Chondrocyte (in vitro differentiated cells): ENCODE results near the gene TFEC. TPM values are rescaled to one million over a fixed set of nuclear protein-coding genes. Genes with fewer than 3 reads are reported as not detected.
"Not testable (repeated sequence)": the region's sequence is repeated elsewhere in the genome, so short reads cannot be mapped to it uniquely, and the experiment has no call there.

ENCODE experiments used
- DNase-seq: peaks from one replicate; pipeline ENCODE4 v3.0.0; 2021; ENCODE audit warnings: mixed read lengths, low spot score
- H3K27ac Mint-ChIP-seq: one replicate; pipeline ENCODE4 v1.8.0; 2021; ENCODE audit warnings: mild to moderate bottlenecking, moderate library complexity, mixed read lengths; ENCODE audit not compliant: unreplicated experiment
- H3K27me3 Mint-ChIP-seq: 2 replicates; pipeline ENCODE4 v1.8.0; 2021; ENCODE audit warnings: low read depth, mixed read lengths
- H3K36me3 Mint-ChIP-seq: 2 replicates; pipeline ENCODE4 v1.8.0; 2021; ENCODE audit warnings: low read depth, mixed read lengths
- H3K4me1 Mint-ChIP-seq: 2 replicates; pipeline ENCODE4 v1.8.0; 2021; ENCODE audit warnings: low read depth, mild to moderate bottlenecking, mixed read lengths
- H3K4me3 Mint-ChIP-seq: one replicate; pipeline ENCODE4 v1.8.0; 2021; ENCODE audit warnings: mild to moderate bottlenecking, moderate library complexity, mixed read lengths; ENCODE audit not compliant: unreplicated experiment
- H3K9me3 Mint-ChIP-seq: 2 replicates; pipeline ENCODE4 v1.8.0; 2021; ENCODE audit warnings: low read depth, mixed read lengths
- total RNA-seq: library from RNA; stranded (reverse); gene quantifications from 3 replicates; pipeline ENCODE4 v1.2.1, GENCODE V29; 2021
- TF ChIP-seq, protein P1 (sequence below): fragments of 200-600 bp; sonication (generic); IDR thresholded peaks from 2 replicates; pipeline ENCODE4 v1.5.0; 2021; ENCODE audit warnings: antibody characterized with exemption, mild to moderate bottlenecking, moderate library complexity

Gene TFEC
- total RNA-seq, 1 donor from 2014 or later = 0.17 TPM

DNA sequence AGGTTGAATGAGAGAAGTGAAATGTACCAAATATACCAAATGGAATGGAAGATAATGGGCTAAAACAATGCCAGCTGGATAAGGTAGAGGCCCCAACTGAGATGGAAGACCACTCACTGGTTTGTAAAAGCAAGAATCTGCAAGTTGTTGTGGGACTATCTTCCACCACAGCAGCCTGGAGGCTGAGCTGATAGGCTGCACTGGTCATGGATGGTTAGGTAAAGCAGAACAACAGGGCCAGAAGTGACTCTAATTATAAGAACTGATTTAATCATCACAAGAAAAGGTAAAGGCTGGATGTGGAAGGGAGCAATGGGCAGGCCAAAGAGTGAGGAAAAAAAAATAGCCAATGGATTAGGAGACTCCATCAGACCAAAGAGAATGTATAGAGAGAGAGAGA, 11.8 kb downstream of the TFEC start:
- DNase-seq = no peak
- TF ChIP-seq, protein P1, sequence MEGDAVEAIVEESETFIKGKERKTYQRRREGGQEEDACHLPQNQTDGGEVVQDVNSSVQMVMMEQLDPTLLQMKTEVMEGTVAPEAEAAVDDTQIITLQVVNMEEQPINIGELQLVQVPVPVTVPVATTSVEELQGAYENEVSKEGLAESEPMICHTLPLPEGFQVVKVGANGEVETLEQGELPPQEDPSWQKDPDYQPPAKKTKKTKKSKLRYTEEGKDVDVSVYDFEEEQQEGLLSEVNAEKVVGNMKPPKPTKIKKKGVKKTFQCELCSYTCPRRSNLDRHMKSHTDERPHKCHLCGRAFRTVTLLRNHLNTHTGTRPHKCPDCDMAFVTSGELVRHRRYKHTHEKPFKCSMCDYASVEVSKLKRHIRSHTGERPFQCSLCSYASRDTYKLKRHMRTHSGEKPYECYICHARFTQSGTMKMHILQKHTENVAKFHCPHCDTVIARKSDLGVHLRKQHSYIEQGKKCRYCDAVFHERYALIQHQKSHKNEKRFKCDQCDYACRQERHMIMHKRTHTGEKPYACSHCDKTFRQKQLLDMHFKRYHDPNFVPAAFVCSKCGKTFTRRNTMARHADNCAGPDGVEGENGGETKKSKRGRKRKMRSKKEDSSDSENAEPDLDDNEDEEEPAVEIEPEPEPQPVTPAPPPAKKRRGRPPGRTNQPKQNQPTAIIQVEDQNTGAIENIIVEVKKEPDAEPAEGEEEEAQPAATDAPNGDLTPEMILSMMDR = no peak
- Mint-ChIP-seq H3K9me3 (no peaks in the 10 kb centered on the region), H3K36me3 (no peaks in the 10 kb centered on the region), H3K4me1 (no peaks in the 10 kb centered on the region), H3K4me3 (no peak overlapping the region), H3K27ac (no peak overlapping the region), H3K27me3 (peaks cover 3% of the 10 kb centered on the region)

DNA sequence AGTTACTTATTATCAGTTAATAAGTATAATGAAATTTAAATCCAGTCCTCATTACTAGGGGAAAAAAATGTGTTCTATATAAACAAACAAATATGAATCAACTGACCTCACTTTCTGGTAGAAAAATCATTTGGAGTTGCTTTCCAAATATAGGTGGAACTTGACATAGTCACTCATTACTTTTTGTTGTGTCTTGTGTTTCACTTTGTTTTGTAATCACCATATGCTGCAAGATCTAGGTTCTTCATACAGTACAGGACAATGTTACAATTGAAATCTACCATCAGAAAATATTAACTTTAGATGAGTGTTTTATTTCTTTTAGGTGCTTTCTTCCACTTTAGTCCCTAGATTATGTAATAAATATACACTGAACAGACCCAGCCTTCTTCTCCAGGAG, 16.9 kb downstream of the TFEC start:
- no peaks in the 10 kb centered on the region for H3K36me3 Mint-ChIP-seq
- H3K9me3 Mint-ChIP-seq = no peaks in the 10 kb centered on the region
- H3K27ac Mint-ChIP-seq = no peak overlapping the region
- DNase-seq = no peak
- TF ChIP-seq, protein P1 = no peak
- H3K4me3 Mint-ChIP-seq = no peak overlapping the region
- no peaks in the 10 kb centered on the region for H3K4me1 Mint-ChIP-seq
- peaks cover 12% of the 10 kb centered on the region for H3K27me3 Mint-ChIP-seq

DNA sequence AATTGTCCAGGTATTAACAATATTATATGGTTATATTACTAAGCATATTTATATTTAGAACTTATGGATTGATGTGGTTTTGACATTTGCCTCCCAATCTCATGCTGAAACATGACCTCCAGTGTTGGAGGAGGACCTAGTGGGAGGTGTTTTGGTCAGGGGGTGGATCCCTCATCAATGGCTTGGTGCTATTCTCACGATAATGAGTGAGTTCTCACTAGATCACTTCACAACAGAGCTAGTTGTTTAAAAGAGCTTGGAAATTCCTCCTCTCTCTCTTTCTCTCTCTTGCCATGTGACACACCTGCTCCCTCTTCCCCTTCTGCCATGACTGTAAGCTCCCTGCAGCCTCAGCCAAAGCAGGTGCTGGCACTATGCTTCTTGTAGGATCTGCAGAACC, 19.0 kb downstream of the TFEC start:
- no peaks in the 10 kb centered on the region for H3K4me1 Mint-ChIP-seq
- peaks cover 12% of the 10 kb centered on the region for H3K27me3 Mint-ChIP-seq
- TF ChIP-seq, protein P1 = no peak
- peaks cover 4% of the 10 kb centered on the region for H3K9me3 Mint-ChIP-seq
- H3K36me3 Mint-ChIP-seq = no peaks in the 10 kb centered on the region
- DNase-seq = no peak
- H3K27ac Mint-ChIP-seq = no peak overlapping the region
- H3K4me3 Mint-ChIP-seq = no peak overlapping the region

DNA sequence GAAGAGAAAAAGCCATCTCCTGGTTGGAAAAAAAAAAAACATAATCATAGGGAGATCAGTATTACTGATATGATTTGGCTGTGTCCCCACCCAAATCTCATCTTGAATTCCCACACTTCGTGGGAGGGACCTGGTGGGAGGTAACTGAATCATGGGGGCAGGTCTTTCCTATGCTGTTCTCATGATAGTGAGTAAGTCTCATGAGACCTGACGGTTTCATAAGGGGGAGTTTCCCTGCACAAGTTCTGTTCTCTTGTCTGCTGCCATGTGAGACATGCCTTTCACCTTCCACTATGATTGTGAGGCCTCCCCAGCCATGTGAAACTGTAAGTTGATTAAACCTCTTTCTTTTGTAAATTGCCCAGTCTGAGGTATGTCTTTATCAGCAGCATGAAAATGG, 25.8 kb downstream of the TFEC start:
- H3K27me3 Mint-ChIP-seq, DNase-seq, H3K27ac Mint-ChIP-seq, H3K4me1 Mint-ChIP-seq, H3K36me3 Mint-ChIP-seq, H3K4me3 Mint-ChIP-seq: not testable (repeated sequence)
- H3K9me3 Mint-ChIP-seq = peaks cover 39% of the 10 kb centered on the region

DNA sequence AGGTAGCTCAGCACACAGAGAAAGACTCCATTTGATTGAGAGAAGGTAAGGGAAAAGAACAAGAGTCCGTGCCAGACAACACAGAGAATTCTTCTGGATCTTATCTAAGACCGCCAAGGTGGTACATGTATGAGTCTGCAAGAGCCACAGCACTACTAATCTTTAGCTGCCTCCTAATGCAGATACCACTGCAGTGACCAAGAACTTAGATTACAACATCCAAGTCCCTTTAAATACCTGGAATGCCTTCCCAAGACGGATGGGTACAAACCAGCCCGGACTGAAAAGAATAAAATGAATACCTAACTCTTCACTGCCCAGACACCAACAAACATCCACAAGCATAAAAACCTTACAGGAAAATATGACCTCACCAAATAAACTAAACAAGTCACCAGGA, 33.3 kb downstream of the TFEC start:
- H3K27ac Mint-ChIP-seq = no peak overlapping the region
- no peaks in the 10 kb centered on the region for H3K4me1 Mint-ChIP-seq

DNA sequence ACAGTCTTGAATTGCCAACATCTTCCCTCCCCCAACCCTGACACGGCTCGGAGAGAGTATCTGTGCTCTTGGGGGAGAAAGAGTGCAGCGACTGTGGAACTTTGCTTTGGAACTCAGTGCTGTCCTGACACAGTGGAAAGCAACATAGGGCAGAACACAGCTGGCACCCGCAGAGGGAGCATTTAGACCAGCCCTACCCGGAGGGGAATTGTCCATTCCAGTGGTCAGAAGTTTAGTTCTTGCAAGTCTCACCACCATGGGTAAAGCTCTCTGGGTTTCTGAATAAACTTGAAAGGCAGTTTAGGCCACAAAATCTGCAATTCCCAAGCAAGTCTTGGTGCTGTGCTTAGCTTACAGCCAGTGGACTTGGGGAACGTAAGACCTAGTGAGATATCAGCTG, 34.9 kb downstream of the TFEC start:
- Mint-ChIP-seq H3K36me3 (peaks cover 1% of the 10 kb centered on the region), H3K9me3 (peaks cover 41% of the 10 kb centered on the region), H3K4me1 (no peaks in the 10 kb centered on the region), H3K27me3 (peaks cover 19% of the 10 kb centered on the region), H3K4me3 (no peak overlapping the region), H3K27ac (no peak overlapping the region)
- no peak for DNase-seq
- TF ChIP-seq, protein P1 = no peak

More for the DNA sequence above, 33.3 kb downstream of the TFEC start:
- TF ChIP-seq, protein P1 = no peak
- no peaks in the 10 kb centered on the region for H3K36me3 Mint-ChIP-seq
- no peak overlapping the region for H3K4me3 Mint-ChIP-seq
- peaks cover 40% of the 10 kb centered on the region for H3K9me3 Mint-ChIP-seq
- H3K27me3 Mint-ChIP-seq = peaks cover 7% of the 10 kb centered on the region
- no peak for DNase-seq
